Brain pericyte (primary cell): Measurements from ENCODE around the gene KCTD16.

Experiments
- DNase-seq: peaks from one replicate; pipeline ENCODE4 v3.0.0-alpha.2; 2012; ENCODE audit warnings: low read depth, low spot score

Gene KCTD16

GRCh38 chr5:144170276-144171024 lies at the start of gene KCTD16, which contains the start of gene YIPF5:
Gene KCTD16, plus strand, starts transcription at chr5:144170873.
Gene YIPF5, minus strand, starts transcription at chr5:144170659. Its CDS starts 704 bp downstream, at chr5:144169955.
- DNase-seq = peak; percentile 89

GRCh38 chr5:144121577-144121976 lies 49.1 kb upstream of the KCTD16 start:
- no peak for DNase-seq

- DNase-seq = no peak
These were observed 48.6 kb upstream of the KCTD16 start for GRCh38 chr5:144122081-144122480.

- no peak for DNase-seq
These were observed 48.0 kb upstream of the KCTD16 start for GRCh38 chr5:144122641-144123040.

GRCh38 chr5:144125163-144125726 lies 45.4 kb upstream of the KCTD16 start:
- DNase-seq = no peak

- no peak for DNase-seq
These were observed 44.0 kb upstream of the KCTD16 start for GRCh38 chr5:144126707-144127106.

- no peak for DNase-seq
These were observed 41.8 kb upstream of the KCTD16 start for GRCh38 chr5:144128844-144129243.

- DNase-seq = no peak
These were observed 40.4 kb upstream of the KCTD16 start for GRCh38 chr5:144130306-144130705.

GRCh38 chr5:144131261-144131660 lies 39.4 kb upstream of the KCTD16 start:
- no peak for DNase-seq

GRCh38 chr5:144133050-144133633 lies 37.5 kb upstream of the KCTD16 start:
- no peak for DNase-seq

GRCh38 chr5:144134194-144134826 lies 36.4 kb upstream of the KCTD16 start:
- DNase-seq = no peak

GRCh38 chr5:144135113-144135762 lies 35.4 kb upstream of the KCTD16 start:
- DNase-seq = no peak

GRCh38 chr5:144139586-144139985 lies 31.1 kb upstream of the KCTD16 start:
- no peak for DNase-seq

- DNase-seq = no peak
These were observed 29.1 kb upstream of the KCTD16 start for GRCh38 chr5:144141585-144141984.

GRCh38 chr5:144142139-144142823 lies 28.4 kb upstream of the KCTD16 start:
- no peak for DNase-seq

- DNase-seq = no peak
These were observed 27.9 kb upstream of the KCTD16 start for GRCh38 chr5:144142824-144143162.

GRCh38 chr5:144143625-144144024 lies 27.0 kb upstream of the KCTD16 start:
- no peak for DNase-seq

GRCh38 chr5:144144956-144145751 lies 25.5 kb upstream of the KCTD16 start:
- DNase-seq = no peak

- no peak for DNase-seq
These were observed 19.6 kb upstream of the KCTD16 start for GRCh38 chr5:144151026-144151425.

GRCh38 chr5:144156767-144157171 lies 13.9 kb upstream of the KCTD16 start:
- no peak for DNase-seq

GRCh38 chr5:144162686-144163085 lies 8.0 kb upstream of the KCTD16 start:
- no peak for DNase-seq
